ENCODE results near the gene ERC2.

The ERC2 gene

GRCh38 chr3:55701997-55702396 lies 766.3 kb downstream of the ERC2 start:
- H3K9me3 ChIP-seq (ENCODE audit: insufficient read depth, low read depth, low read length): no peaks in the 10 kb centered on the region
- no peaks in the 10 kb centered on the region for H3K27me3 ChIP-seq (ENCODE audit: insufficient read depth, low read length, poor library complexity, severe bottlenecking)
- no peak overlapping the region for H3K4me2 ChIP-seq (ENCODE audit: low read depth, low read length, poor library complexity, severe bottlenecking)
- no peaks in the 10 kb centered on the region for H3K4me1 ChIP-seq (ENCODE audit: insufficient read depth, low read length, poor library complexity, severe bottlenecking)
- H3K36me3 ChIP-seq (ENCODE audit: insufficient read depth, low read length): no peaks in the 10 kb centered on the region
- H4K20me1 ChIP-seq (ENCODE audit: insufficient read depth, low read length, poor library complexity, severe bottlenecking): no peaks in the 10 kb centered on the region
- no peaks in the 10 kb centered on the region for H3F3A ChIP-seq (ENCODE audit: low read depth)
- no peaks in the 10 kb centered on the region for H3K79me2 ChIP-seq (ENCODE audit: insufficient read depth, low read length)
- TF ChIP-seq CTCF (conservative IDR thresholded peaks at IDR 0.05; ENCODE audit: low read length): no peak
- no peak for TF ChIP-seq EZH2phosphoT487 (IDR thresholded peaks at IDR 0.05; ENCODE audit: borderline replicate concordance)
- H3K9me2 ChIP-seq (replicated peaks; ENCODE audit: low read depth, low read length): no peaks in the 10 kb centered on the region
- H2AFZ ChIP-seq (ENCODE audit: low read length): no peak overlapping the region
- H3K9ac ChIP-seq (ENCODE audit: low read depth, low read length, poor library complexity, severe bottlenecking): no peak overlapping the region
- H3K4me3 ChIP-seq (ENCODE audit: low read length, poor library complexity, severe bottlenecking): no peak overlapping the region

GRCh38 chr3:55698831-55699230 lies 769.4 kb downstream of the ERC2 start:
- H3K36me3 ChIP-seq (ENCODE audit: insufficient read depth, low read length): no peaks in the 10 kb centered on the region
- TF ChIP-seq EZH2phosphoT487 (IDR thresholded peaks at IDR 0.05; ENCODE audit: borderline replicate concordance) (no peak), CTCF (conservative IDR thresholded peaks at IDR 0.05; ENCODE audit: low read length) (no peak)
- H3K4me3 ChIP-seq (ENCODE audit: low read length, poor library complexity, severe bottlenecking): no peak overlapping the region
- no peaks in the 10 kb centered on the region for H3K9me2 ChIP-seq (replicated peaks; ENCODE audit: low read depth, low read length)
- H3F3A ChIP-seq (ENCODE audit: low read depth): no peaks in the 10 kb centered on the region
- H2AFZ ChIP-seq (ENCODE audit: low read length): no peak overlapping the region
- H3K27me3 ChIP-seq (ENCODE audit: insufficient read depth, low read length, poor library complexity, severe bottlenecking): no peaks in the 10 kb centered on the region
- H3K9ac ChIP-seq (ENCODE audit: low read depth, low read length, poor library complexity, severe bottlenecking): no peak overlapping the region
- H3K79me2 ChIP-seq (ENCODE audit: insufficient read depth, low read length): no peaks in the 10 kb centered on the region
- H3K4me1 ChIP-seq (ENCODE audit: insufficient read depth, low read length, poor library complexity, severe bottlenecking): no peaks in the 10 kb centered on the region
- H4K20me1 ChIP-seq (ENCODE audit: insufficient read depth, low read length, poor library complexity, severe bottlenecking): no peaks in the 10 kb centered on the region
- H3K9me3 ChIP-seq (ENCODE audit: insufficient read depth, low read depth, low read length): no peaks in the 10 kb centered on the region
- no peak overlapping the region for H3K4me2 ChIP-seq (ENCODE audit: low read depth, low read length, poor library complexity, severe bottlenecking)

DNA sequence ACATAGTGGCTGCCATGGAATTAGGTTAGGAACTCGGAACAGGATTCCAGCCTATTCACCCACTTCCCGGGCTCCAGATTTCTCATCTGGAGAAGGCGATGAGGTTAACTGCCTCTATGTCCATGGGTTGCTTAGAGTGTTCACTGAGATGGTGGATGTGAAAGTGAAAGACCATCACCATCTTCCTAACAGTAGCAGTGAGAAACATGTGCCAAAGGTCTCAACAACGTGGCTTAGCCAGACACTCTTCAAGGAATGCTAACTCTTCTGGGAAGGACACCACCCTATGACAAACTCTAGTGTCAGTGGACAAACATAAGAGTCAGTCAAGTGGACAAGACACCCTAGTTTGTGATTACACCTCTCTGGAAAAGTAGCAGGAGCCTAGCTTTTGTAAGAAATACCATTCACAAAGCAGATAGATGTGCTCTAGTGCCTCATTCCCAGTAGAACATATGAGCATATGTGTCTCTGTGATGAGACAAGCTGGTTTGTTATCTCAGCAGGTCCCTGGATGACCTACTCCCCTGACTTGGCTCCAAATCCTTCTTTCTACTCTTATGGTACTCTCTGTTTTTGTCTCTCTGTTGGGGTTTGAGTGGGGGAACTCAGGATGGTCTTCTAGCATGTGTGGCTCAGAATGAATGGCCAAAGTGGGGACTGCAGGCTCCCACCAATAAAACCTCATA lies 770.9 kb downstream of the ERC2 start:
- Histone ChIP-seq H3F3A (ENCODE audit: low read depth) (no peaks in the 10 kb centered on the region), H3K36me3 (ENCODE audit: insufficient read depth, low read length) (no peaks in the 10 kb centered on the region), H3K4me2 (ENCODE audit: low read depth, low read length, poor library complexity, severe bottlenecking) (no peak overlapping the region), H3K9ac (ENCODE audit: low read depth, low read length, poor library complexity, severe bottlenecking) (no peak overlapping the region), H3K27me3 (ENCODE audit: insufficient read depth, low read length, poor library complexity, severe bottlenecking) (no peaks in the 10 kb centered on the region), H3K9me2 (replicated peaks; ENCODE audit: low read depth, low read length) (no peaks in the 10 kb centered on the region), H4K20me1 (ENCODE audit: insufficient read depth, low read length, poor library complexity, severe bottlenecking) (no peaks in the 10 kb centered on the region), H2AFZ (ENCODE audit: low read length) (no peak overlapping the region), H3K9me3 (ENCODE audit: insufficient read depth, low read depth, low read length) (no peaks in the 10 kb centered on the region), H3K4me3 (ENCODE audit: low read length, poor library complexity, severe bottlenecking) (no peak overlapping the region), H3K4me1 (ENCODE audit: insufficient read depth, low read length, poor library complexity, severe bottlenecking) (peaks cover 3% of the 10 kb centered on the region), H3K79me2 (ENCODE audit: insufficient read depth, low read length) (no peaks in the 10 kb centered on the region)
- TF ChIP-seq CTCF (conservative IDR thresholded peaks at IDR 0.05; ENCODE audit: low read length) (no peak), EZH2phosphoT487 (IDR thresholded peaks at IDR 0.05; ENCODE audit: borderline replicate concordance) (no peak)
